ENCODE results near the gene LRRC36. TPM values are rescaled to one million over a fixed set of nuclear protein-coding genes. Genes with fewer than 3 reads are reported as not detected.

LRRC36 gene
- total and polyA plus RNA-seq, 2 of the 13 experiments (the other 11 are each of a cell fraction or from before 2014, with no cell fraction given) = 0.12 to 0.15 TPM

DNA sequence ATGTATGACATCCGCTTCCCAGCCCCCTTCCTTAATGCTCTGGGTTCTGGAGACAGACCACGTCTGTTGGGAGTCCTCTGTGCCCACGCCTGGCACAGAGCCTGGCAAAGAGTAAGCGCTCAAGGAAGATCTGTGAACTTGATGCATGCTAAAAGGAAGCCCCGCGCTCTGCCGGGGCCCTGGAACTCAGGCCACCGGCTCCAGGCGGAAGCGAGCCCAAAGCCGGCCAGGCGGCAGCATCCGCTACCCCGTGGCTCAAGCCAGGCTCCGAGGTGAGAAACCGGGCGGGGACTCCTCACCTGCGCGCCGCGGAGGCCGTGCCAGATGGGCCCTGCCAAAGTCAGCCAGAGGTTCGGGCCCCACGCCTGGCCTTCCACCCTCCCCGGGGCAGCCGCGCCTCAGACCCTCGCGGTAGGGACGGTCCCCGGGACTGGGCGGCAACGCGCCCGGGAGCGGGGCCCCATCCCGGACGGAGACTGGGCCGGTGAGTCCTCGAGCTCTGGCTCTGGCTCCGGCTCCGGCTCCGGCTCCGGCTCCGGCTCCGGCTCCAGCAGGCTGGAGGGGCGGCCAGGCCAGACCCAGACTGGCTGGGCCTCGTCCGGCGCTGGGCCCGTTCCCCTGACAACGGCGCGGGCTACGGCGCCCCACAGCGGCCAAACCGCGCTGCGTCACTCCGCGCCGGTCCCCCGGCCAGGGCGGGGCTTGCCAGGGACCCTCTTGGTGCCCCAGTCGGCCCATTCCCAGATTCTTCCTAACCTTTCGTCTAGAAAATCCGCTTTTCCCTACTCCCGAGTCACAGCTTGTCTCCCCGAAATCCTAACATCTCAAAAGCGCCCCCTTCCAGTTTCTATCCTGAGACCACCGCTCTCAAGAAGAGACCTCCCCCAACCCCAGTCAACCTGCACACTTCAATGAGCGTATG, 89.5 kb downstream of the LRRC36 start, which contains the start of gene ZDHHC1 (continued):
- TF ChIP-seq, protein P1, sequence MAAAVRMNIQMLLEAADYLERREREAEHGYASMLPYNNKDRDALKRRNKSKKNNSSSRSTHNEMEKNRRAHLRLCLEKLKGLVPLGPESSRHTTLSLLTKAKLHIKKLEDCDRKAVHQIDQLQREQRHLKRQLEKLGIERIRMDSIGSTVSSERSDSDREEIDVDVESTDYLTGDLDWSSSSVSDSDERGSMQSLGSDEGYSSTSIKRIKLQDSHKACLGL (CRISPR knock-in tag; IDR thresholded peaks at IDR 0.05) = peak; percentile 86; the same call in 1 of the 2 replicates
- TF ChIP-seq ZNF597 (CRISPR knock-in tag; IDR thresholded peaks at IDR 0.05) = no peak
- TF ChIP-seq MAZ (IDR thresholded peaks at IDR 0.05; ENCODE audit: borderline replicate concordance, low read depth, low read length) = peak; percentile 54
- TF ChIP-seq MAZ (CRISPR knock-in tag; IDR thresholded peaks at IDR 0.05; ENCODE audit: low read depth) = peak; percentile 91; the same call in 1 of the 2 replicates
- no peak for TF ChIP-seq AGO2 (optimal IDR thresholded peaks at IDR 0.05; ENCODE audit: low read depth, low read length)
- peak; percentile 80 for TF ChIP-seq TBX2 (CRISPR knock-in tag; IDR thresholded peaks at IDR 0.05; ENCODE audit: borderline replicate concordance)
- 0 out of 2 replicates have a peak, but pooled peaks have one; percentile 75 for TF ChIP-seq ZNF619 (CRISPR knock-in tag; IDR thresholded peaks at IDR 0.05)
- TF ChIP-seq ATAD3A (CRISPR knock-in tag; IDR thresholded peaks at IDR 0.05) = no peak
- no peak for TF ChIP-seq ZNF232 (CRISPR knock-in tag; IDR thresholded peaks at IDR 0.05; ENCODE audit: borderline replicate concordance)
- no peak for TF ChIP-seq CHCHD3 (CRISPR knock-in tag; IDR thresholded peaks at IDR 0.05)
- TF ChIP-seq ZNF276 (CRISPR knock-in tag; IDR thresholded peaks at IDR 0.05; ENCODE audit: low read depth) = no peak
- TF ChIP-seq ATF2 (CRISPR knock-in tag; IDR thresholded peaks at IDR 0.05) = no peak
- TF ChIP-seq ZNF788 (CRISPR knock-in tag; IDR thresholded peaks at IDR 0.05; ENCODE audit: borderline replicate concordance) = peak; percentile 59
- TF ChIP-seq ZNF343 (CRISPR knock-in tag; IDR thresholded peaks at IDR 0.05) = no peak
- TF ChIP-seq, protein P2, sequence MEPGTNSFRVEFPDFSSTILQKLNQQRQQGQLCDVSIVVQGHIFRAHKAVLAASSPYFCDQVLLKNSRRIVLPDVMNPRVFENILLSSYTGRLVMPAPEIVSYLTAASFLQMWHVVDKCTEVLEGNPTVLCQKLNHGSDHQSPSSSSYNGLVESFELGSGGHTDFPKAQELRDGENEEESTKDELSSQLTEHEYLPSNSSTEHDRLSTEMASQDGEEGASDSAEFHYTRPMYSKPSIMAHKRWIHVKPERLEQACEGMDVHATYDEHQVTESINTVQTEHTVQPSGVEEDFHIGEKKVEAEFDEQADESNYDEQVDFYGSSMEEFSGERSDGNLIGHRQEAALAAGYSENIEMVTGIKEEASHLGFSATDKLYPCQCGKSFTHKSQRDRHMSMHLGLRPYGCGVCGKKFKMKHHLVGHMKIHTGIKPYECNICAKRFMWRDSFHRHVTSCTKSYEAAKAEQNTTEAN (CRISPR knock-in tag; conservative IDR thresholded peaks at IDR 0.05) = peak; percentile 60
- peak; percentile 79; the same call in 1 of the 2 replicates for TF ChIP-seq ZNF510 (CRISPR knock-in tag; IDR thresholded peaks at IDR 0.05; ENCODE audit: low read depth)
- 0 out of 2 replicates have a peak, but pooled peaks have one; percentile 23 for TF ChIP-seq FOXA3 (CRISPR knock-in tag; IDR thresholded peaks at IDR 0.05)
- no peak for TF ChIP-seq TIGD3 (CRISPR knock-in tag; IDR thresholded peaks at IDR 0.05; ENCODE audit: borderline replicate concordance)
- TF ChIP-seq SALL2 (CRISPR knock-in tag; IDR thresholded peaks at IDR 0.05) = no peak; the same call in none of the 2 replicates
